Spleen (tissue), 7 donors: ENCODE results near the gene APRT.

Source experiments
- POLR2A ChIP-seq, 3 donors: fragments of 450-650 bp; IDR thresholded peaks; one replicate each; pipeline ENCODE4 v1.5.1; 2017; ENCODE audit warnings: antibody characterized with exemption in 3 of 3, mild to moderate bottlenecking in 1 of 3
- POLR2AphosphoS5 ChIP-seq, 3 donors: sonication (generic); formaldehyde crosslinking; IDR thresholded peaks; one replicate each; pipeline ENCODE4 v1.5.1; 2017; ENCODE audit warnings: antibody characterized with exemption in 3 of 3
- TF ChIP-seq, protein P1 (sequence below), 11 experiments: fragments of 200-600 bp in 7 of 11; fragments of 450-650 bp in 4 of 11; sonication (generic) in 4 of 11; IDR thresholded peaks in 8 of 11; conservative IDR thresholded peaks in 3 of 11; 1 replicate in 7 of 11; 2 replicates in 4 of 11; pipeline versions ENCODE4 v1.4.0 to v1.8.0; 2016 to 2021; ENCODE audit warnings: antibody characterized with exemption in 11 of 11, inconsistent platforms in 4 of 11, mild to moderate bottlenecking in 1 of 11
- donor health status: DM: no; HTN: no; CAD: no; lungs with moderate emphysema.
- donor health status: DM: no; HTN: no; CAD: no.
- donor health status: DM: no; HTN: no; CAD: no.

DNA sequence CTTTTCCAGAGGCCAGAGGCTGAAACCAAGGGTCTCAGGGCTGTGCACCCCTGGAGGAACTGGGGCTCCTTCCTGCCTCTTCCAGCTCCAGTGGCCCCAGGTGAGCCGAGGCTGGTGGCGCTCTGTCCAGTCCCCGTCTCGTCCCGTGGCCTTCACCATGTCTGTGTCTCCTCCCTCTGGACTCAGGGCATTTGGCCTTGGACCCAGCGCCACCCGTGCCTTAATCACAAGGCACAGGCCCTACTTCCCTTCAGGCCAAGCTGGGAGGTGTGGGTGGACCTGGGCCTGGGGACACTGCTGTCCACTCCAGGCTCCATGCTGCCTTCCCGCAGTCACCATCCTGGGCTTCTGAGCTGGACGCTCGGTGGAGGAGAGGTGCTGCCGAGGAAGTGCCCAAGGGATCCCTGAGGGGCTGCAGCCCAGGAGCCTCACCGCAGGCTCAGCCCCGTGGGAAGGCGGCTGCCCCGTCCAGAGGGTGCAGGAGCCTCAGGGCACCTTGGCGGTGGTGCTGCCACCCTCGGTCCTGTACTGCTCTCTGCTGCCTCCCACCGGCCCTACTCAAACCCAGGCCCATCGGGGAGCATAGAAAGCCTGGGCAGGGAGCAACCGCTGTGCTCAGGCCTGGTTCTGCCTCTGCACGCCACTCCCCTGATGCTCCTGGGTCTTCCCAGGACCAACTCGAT, 9.6 kb upstream of the APRT start:
- TF ChIP-seq, protein P1, sequence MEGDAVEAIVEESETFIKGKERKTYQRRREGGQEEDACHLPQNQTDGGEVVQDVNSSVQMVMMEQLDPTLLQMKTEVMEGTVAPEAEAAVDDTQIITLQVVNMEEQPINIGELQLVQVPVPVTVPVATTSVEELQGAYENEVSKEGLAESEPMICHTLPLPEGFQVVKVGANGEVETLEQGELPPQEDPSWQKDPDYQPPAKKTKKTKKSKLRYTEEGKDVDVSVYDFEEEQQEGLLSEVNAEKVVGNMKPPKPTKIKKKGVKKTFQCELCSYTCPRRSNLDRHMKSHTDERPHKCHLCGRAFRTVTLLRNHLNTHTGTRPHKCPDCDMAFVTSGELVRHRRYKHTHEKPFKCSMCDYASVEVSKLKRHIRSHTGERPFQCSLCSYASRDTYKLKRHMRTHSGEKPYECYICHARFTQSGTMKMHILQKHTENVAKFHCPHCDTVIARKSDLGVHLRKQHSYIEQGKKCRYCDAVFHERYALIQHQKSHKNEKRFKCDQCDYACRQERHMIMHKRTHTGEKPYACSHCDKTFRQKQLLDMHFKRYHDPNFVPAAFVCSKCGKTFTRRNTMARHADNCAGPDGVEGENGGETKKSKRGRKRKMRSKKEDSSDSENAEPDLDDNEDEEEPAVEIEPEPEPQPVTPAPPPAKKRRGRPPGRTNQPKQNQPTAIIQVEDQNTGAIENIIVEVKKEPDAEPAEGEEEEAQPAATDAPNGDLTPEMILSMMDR (IDR thresholded peaks at IDR 0.05 in 8 of 11, conservative IDR thresholded peaks at IDR 0.05 in 3 of 11), result no peak
- TF ChIP-seq POLR2A (IDR thresholded peaks at IDR 0.05), result no peak
- peak in 1 of 3 donors; percentile 15 for TF ChIP-seq POLR2AphosphoS5 (IDR thresholded peaks at IDR 0.05)
